Endothelial cell of umbilical vein (primary cell): ENCODE data around the gene ST6GAL1. TPM values are rescaled to one million over a fixed set of nuclear protein-coding genes. Genes with fewer than 3 reads are reported as not detected.

Experiments
- BruUV-seq: library from RNA; stranded (reverse); fragments of 400-500 nt; replicated peaks from 2 replicates; lab custom pipeline; 2021; lab: Mats Ljungman, UMichigan
- CTCF ChIA-PET: fragments of 300-600, 350-600 bp; sonication (Branson Sonifier 250); formaldehyde crosslinking; loops from one replicate; lab custom pipeline; 2021; ENCODE audit warnings: antibody characterized with exemption, inconsistent platforms; lab: Charles Lee
- POLR2A ChIA-PET: fragments of 300-600, 350-600 bp; sonication (Branson Sonifier 250); formaldehyde crosslinking; loops from one replicate; lab custom pipeline; 2021; ENCODE audit warnings: antibody characterized with exemption, inconsistent platforms; lab: Charles Lee
- DNase-seq: peaks from one replicate; pipeline ENCODE4 v3.0.0-alpha.2; 2011; ENCODE audit warnings: low read depth, low spot score
- FAIRE-seq: peaks from 2 replicates; lab custom pipeline; 2011; peaks lifted over from hg19 to GRCh38; lab: Jason Lieb, UNC
- H2AFZ ChIP-seq: 2 replicates; pipeline ENCODE4 v1.6.0; 2012; ENCODE audit warnings: low read depth, low read length, control low read depth, inconsistent platforms
- H3K27ac ChIP-seq: 2 replicates; pipeline ENCODE4 v1.5.1; 2011; ENCODE audit warnings: low read depth, mild to moderate bottlenecking, control low read depth, low read length, moderate library complexity; ENCODE audit not compliant: insufficient read depth
- H3K27me3 ChIP-seq, 2 experiments: 2 replicates each; pipeline versions ENCODE4 v1.6.0 to v1.6.1; 2011; ENCODE audit warnings: low read length in 2 of 2, mixed read lengths in 1 of 2; ENCODE audit not compliant: control insufficient read depth in 2 of 2, insufficient read depth in 2 of 2
- H3K36me3 ChIP-seq, 2 experiments: 2 replicates in 1 of 2; 3 replicates in 1 of 2; pipeline ENCODE4 v1.5.1; 2011; ENCODE audit warnings: low read length in 2 of 2, mild to moderate bottlenecking in 1 of 2, moderate library complexity in 1 of 2; ENCODE audit not compliant: control insufficient read depth in 2 of 2, insufficient read depth in 2 of 2; ENCODE audit errors: extremely low read depth in 1 of 2
- H3K4me1 ChIP-seq: 3 replicates; pipeline ENCODE4 v1.5.1; 2011; ENCODE audit warnings: mild to moderate bottlenecking, low read length; ENCODE audit not compliant: control insufficient read depth, insufficient read depth; ENCODE audit errors: extremely low read depth
- H3K4me2 ChIP-seq: 2 replicates; pipeline ENCODE4 v1.6.1; 2011; ENCODE audit warnings: low read length, control low read depth, mixed read lengths; ENCODE audit not compliant: insufficient read depth
- H3K4me3 ChIP-seq, 3 experiments: fragments of 200-600 bp in 1 of 3; sonication (generic), shearing (Covaris generic) in 1 of 3; replicated peaks in 1 of 3; 2 replicates each; pipeline ENCODE4 v1.5.1; 2011 to 2016; ENCODE audit warnings: control low read depth in 3 of 3, low read length in 3 of 3, mild to moderate bottlenecking in 2 of 3, inconsistent platforms in 1 of 3, low read depth in 1 of 3, moderate library complexity in 1 of 3; ENCODE audit not compliant: insufficient read depth in 1 of 3
- H3K79me2 ChIP-seq: 2 replicates; pipeline ENCODE4 v1.6.0; 2012; ENCODE audit warnings: low read length, inconsistent platforms; ENCODE audit not compliant: control insufficient read depth, insufficient read depth
- H3K9ac ChIP-seq: replicated peaks from 2 replicates; pipeline ENCODE3; 2011; ENCODE audit warnings: low read length, control low read depth; ENCODE audit not compliant: insufficient read depth; ENCODE audit errors: extremely low read depth
- H3K9me1 ChIP-seq: replicated peaks from 3 replicates; pipeline ENCODE4 v1.6.0; 2011; ENCODE audit warnings: mild to moderate bottlenecking, low read length; ENCODE audit not compliant: control insufficient read depth, insufficient read depth; ENCODE audit errors: extremely low read depth
- H3K9me3 ChIP-seq: replicated peaks from 2 replicates; pipeline ENCODE4 v1.5.1; 2012; ENCODE audit warnings: low read length, inconsistent platforms; ENCODE audit not compliant: control insufficient read depth, insufficient read depth
- H4K20me1 ChIP-seq: replicated peaks from 2 replicates; pipeline ENCODE3; 2011; ENCODE audit warnings: mild to moderate bottlenecking, low read length; ENCODE audit not compliant: control insufficient read depth, insufficient read depth; ENCODE audit errors: extremely low read depth
- CTCF ChIP-seq, 2 donors: IDR thresholded peaks; 1 replicate in 1 of 2; 2 replicates in 1 of 2; pipeline ENCODE4 v1.5.1; 2011; ENCODE audit warnings: low read length in 2 of 2, mild to moderate bottlenecking in 2 of 2, moderate library complexity in 2 of 2, control low read depth in 1 of 2, inconsistent platforms in 1 of 2, low read depth in 1 of 2; ENCODE audit not compliant: insufficient read depth in 1 of 2; ENCODE audit errors: extremely low read depth in 1 of 2
- EZH2 ChIP-seq: IDR thresholded peaks from 2 replicates; pipeline ENCODE4 v1.6.1; 2012; ENCODE audit warnings: borderline replicate concordance, low read depth, mild to moderate bottlenecking, moderate library complexity, low read length, inconsistent platforms; ENCODE audit not compliant: severe bottlenecking
- FOS ChIP-seq: IDR thresholded peaks from 2 replicates; pipeline ENCODE4 v1.6.1; 2011; ENCODE audit warnings: mild to moderate bottlenecking, low read length, moderate library complexity, borderline replicate concordance; ENCODE audit not compliant: insufficient read depth
- GATA2 ChIP-seq: IDR thresholded peaks from 2 replicates; pipeline ENCODE4 v1.7.0; 2011; ENCODE audit warnings: low read depth, mild to moderate bottlenecking, moderate library complexity, mixed read lengths, low read length; ENCODE audit not compliant: insufficient read length, insufficient read depth
- JUN ChIP-seq: IDR thresholded peaks from 2 replicates; pipeline ENCODE4 v1.6.1; 2011; ENCODE audit warnings: borderline replicate concordance, low read depth; ENCODE audit not compliant: insufficient read length, insufficient read depth
- MAX ChIP-seq: IDR thresholded peaks from 2 replicates; pipeline ENCODE4 v1.6.1; 2011; ENCODE audit not compliant: insufficient read depth, insufficient read length
- MYC ChIP-seq: IDR thresholded peaks from one replicate; pipeline ENCODE4 v1.6.1; 2011; ENCODE audit warnings: mild to moderate bottlenecking, low read depth, low read length
- POLR2A ChIP-seq: IDR thresholded peaks from 2 replicates; pipeline ENCODE4 v1.6.1; 2012; ENCODE audit warnings: low read depth, mild to moderate bottlenecking, control low read depth, low read length
- POLR2AphosphoS5 ChIP-seq: IDR thresholded peaks from 2 replicates; pipeline ENCODE4 v1.6.1; 2012; ENCODE audit warnings: low read depth, mild to moderate bottlenecking, control low read depth, low read length, moderate library complexity; ENCODE audit not compliant: insufficient read depth
- dilution Hi-C: fragments of 300-500 bp; cut with MboI; formaldehyde crosslinking; loops from one replicate; pipeline ENCODE4 v1.15.0; 2019; ENCODE audit warnings: low sequenced_read_pairs; ENCODE audit not compliant: extremely low pct_ligation_motif_present
- intact Hi-C: fragments of 100-400 bp; cut with micrococcal nuclease; formaldehyde crosslinking; loops from one replicate; pipeline ENCODE4 v1.10.0; 2022
- polyA plus RNA-seq, 4 experiments: library from polyadenylated mRNA; depleted of rRNA in 3 of 4; stranded (reverse) in 3 of 4; unstranded in 1 of 4; fragments of >200 nt; gene quantifications; 2 replicates each; pipeline versions ENCODE4 v1.2.1 to v1.2.3, GENCODE V29; 2011 to 2012; ENCODE audit warnings: missing spikeins in 1 of 4
- total RNA-seq: library from RNA; stranded (reverse); gene quantifications from 2 replicates; pipeline ENCODE4 v1.2.3, GENCODE V29; 2021

Gene ST6GAL1
- total and polyA plus RNA-seq, 2 donors (not counting 3 experiments of a cell fraction or from before 2014, with no cell fraction given) = 63.9 to 101 TPM

GRCh38 chr3:186988806-186989205 lies 58.5 kb downstream of the ST6GAL1 start:
- no peak overlapping the region for H3K4me3 ChIP-seq
- no peak for TF ChIP-seq JUN
- no peak for TF ChIP-seq MYC
- ChIA-PET CTCF (interaction anchor here (1.0 to 2.2 kb wide), 5 partner anchors 9 to 167 kb away, joined by 3 to 8 read pairs (median 4); no protein-coding TSS in a partner anchor), POLR2A (no interaction called here)
- H3K36me3 ChIP-seq = peaks cover 0 to 24% of the 10 kb centered on the region in 2 experiments
- H3K9ac ChIP-seq = no peak overlapping the region
- no peaks in the 10 kb centered on the region for H3K9me1 ChIP-seq
- H3K27ac ChIP-seq = no peak overlapping the region
- dilution Hi-C loops (no loop called here), intact Hi-C loops (loop anchor here (2.0 kb wide), 1 partner anchor 18 kb away; no protein-coding TSS in a partner anchor)
- H2AFZ ChIP-seq = no peak overlapping the region
- no TSS peak for BruUV-seq
- no peak overlapping the region for H3K4me2 ChIP-seq
- FAIRE-seq = no peak
- H3K27me3 ChIP-seq = no peaks in the 10 kb centered on the region
- H4K20me1 ChIP-seq = no peaks in the 10 kb centered on the region
- no peak for DNase-seq
- H3K79me2 ChIP-seq = no peaks in the 10 kb centered on the region
- H3K9me3 ChIP-seq = no peaks in the 10 kb centered on the region
- no peaks in the 10 kb centered on the region for H3K4me1 ChIP-seq

GRCh38 chr3:186989429-186989828 lies 59.1 kb downstream of the ST6GAL1 start:
- POLR2A ChIA-PET = no interaction called here
- Histone ChIP-seq H3K4me3 (no peak overlapping the region), H3K36me3 (peaks cover 0 to 18% of the 10 kb centered on the region in 2 experiments), H3K4me1 (no peaks in the 10 kb centered on the region), H3K9me1 (no peaks in the 10 kb centered on the region), H4K20me1 (no peaks in the 10 kb centered on the region), H3K9me3 (no peaks in the 10 kb centered on the region), H2AFZ (no peak overlapping the region), H3K4me2 (no peak overlapping the region), H3K9ac (no peak overlapping the region), H3K27ac (no peak overlapping the region), H3K79me2 (no peaks in the 10 kb centered on the region), H3K27me3 (no peaks in the 10 kb centered on the region)
- intact Hi-C loops (loop anchor here (2.0 kb wide), 1 partner anchor 19 kb away; no protein-coding TSS in a partner anchor), dilution Hi-C loops (no loop called here)
- CTCF ChIA-PET = interaction anchor here (1.0 to 2.2 kb wide), 4 partner anchors 28 to 168 kb away, joined by 3 to 8 read pairs (median 4); no protein-coding TSS in a partner anchor
- FAIRE-seq = no peak
- TF ChIP-seq POLR2AphosphoS5 = no peak
- TF ChIP-seq MAX = no peak
- TF ChIP-seq GATA2 = no peak
- TF ChIP-seq JUN = no peak
- no peak for TF ChIP-seq EZH2
- no peak for TF ChIP-seq CTCF (IDR thresholded peaks at IDR 0.05; ENCODE audit: extremely low read depth in 1 of 2, insufficient read depth in 1 of 2, low read depth in 1 of 2, low read length in 2 of 2)
- no peak for TF ChIP-seq MYC
- no peak for TF ChIP-seq POLR2A
- no peak for TF ChIP-seq FOS
- DNase-seq = no peak
- no TSS peak for BruUV-seq
